8988T (cell line): ENCODE results near the gene CDKN1B.

Experiments used
- DNase-seq: peaks from one replicate; pipeline ENCODE4 v3.0.0; 2011

The CDKN1B gene

GRCh38 chr12:12716793-12717585 lies at the start of gene CDKN1B:
Gene CDKN1B, plus strand, starts transcription at chr12:12717368. Its CDS starts 472 bp downstream, at chr12:12717840.
- peak; percentile 59 for DNase-seq

DNA sequence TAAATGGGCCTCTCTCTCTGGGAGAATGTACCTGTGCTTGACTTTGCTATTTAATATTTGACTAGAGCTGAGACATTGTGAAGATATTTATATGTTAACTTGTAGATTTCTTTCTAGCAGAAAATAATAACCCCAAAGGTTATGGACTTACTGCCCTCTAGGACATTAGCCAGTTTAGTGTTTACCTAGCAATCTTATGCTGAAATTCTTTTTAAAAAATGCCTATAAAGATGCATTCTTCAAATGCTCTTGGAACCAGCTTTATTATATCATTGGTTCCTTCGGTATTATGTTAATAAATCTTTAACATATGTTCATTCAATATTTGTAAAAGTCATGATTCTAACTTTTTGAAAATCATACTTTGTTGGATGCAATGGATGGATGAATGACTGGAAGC lies 49.2 kb upstream of the CDKN1B start:
- no peak for DNase-seq

GRCh38 chr12:12669020-12669419 lies 48.1 kb upstream of the CDKN1B start:
- DNase-seq: no peak

DNA sequence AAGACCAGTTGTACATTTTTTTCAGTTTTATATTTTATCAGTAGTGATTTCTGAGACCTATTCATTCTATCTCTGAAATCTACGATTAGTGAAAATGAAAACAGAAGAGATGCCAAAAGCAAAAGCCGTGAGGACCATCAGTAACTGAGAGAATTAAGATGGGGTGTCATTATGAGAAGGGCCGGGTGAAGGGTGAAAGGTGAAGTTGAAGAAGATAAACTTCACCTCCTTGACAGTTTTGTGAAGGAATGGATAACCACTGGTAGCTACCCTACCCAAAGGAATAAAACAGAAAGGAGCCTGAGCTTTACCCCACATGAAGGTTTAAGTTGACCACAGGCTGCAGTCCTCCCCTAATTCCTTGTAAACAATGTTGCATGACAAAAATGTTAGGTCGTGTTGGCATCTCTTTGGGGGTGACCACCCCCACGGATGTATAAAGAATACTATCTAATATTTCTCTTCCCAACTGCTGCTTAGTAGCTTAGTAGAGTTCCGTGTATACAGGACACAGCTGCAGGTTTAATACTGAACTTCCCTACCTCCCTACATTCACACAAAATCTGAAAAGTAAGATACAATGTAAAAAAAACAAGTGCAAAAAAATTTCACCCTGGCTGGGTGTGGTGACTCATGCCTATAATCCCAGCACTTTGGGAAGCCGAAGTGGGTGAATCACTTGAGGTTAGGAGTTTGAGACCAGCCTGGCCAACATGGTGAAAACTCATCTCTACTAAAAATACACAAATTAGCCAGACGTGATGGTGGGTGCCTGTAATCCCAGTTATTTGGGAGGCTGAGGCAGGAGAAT lies 45.1 kb upstream of the CDKN1B start:
- DNase-seq: no peak

DNA sequence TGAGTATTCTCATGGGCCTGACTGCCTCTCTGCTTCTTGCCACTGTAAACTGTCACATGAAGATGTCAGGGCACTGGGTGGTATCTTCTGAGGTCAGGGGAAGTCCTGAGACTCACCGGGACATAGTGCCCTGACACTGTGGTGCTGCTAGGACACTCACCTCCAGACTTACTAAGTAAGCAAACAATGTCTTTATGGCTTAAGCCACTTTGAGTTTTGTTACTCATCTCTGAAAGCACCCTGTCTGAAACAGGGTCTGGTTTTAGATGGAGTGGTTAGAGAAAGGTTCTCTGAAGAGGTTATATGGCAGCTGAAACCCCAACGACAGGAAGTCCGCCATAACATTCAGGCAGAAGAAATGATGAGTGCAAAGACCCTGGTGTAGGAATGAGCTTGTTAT lies 43.9 kb upstream of the CDKN1B start:
- no peak for DNase-seq

- no peak for DNase-seq
These were observed 40.6 kb upstream of the CDKN1B start for GRCh38 chr12:12676605-12677004.

DNA sequence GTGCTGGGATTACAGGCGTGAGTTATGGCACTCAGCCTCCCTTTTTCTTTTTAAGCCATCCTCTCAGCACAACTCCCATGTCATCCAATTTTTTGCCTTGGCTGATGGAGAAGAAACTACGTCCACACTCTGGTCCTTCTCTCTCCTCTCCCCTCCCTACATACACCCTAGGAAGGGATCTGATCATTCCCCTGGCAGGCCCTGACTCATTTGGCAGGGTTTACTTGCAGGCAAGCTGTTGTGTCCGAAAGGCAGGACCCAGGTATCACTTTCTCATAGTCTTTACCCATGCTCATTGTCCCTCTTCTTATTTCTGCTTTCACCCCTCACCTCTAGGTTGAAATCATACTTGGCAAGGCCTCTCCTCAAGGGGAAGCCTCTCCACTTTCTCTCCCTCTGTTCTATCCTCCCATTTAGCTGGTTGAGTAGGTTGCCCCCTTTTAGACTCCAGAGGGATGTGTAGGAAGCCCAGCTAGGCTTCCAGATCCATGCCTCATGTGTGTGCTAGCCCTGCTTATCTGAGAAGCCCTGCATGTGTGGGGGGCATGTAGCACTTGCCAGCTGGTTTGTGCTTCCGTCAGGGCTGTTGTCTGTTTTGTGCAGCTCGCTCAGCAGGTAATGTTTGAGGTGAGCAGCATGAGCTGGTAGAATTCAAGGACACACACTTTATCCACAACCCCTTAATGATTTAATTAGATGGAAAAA lies 36.0 kb upstream of the CDKN1B start:
- no peak for DNase-seq

GRCh38 chr12:12682284-12682683 lies 34.9 kb upstream of the CDKN1B start:
- no peak for DNase-seq

- no peak for DNase-seq
These were observed 34.0 kb upstream of the CDKN1B start for GRCh38 chr12:12683136-12683697.

GRCh38 chr12:12683725-12684124 lies 33.4 kb upstream of the CDKN1B start:
- DNase-seq: no peak

DNA sequence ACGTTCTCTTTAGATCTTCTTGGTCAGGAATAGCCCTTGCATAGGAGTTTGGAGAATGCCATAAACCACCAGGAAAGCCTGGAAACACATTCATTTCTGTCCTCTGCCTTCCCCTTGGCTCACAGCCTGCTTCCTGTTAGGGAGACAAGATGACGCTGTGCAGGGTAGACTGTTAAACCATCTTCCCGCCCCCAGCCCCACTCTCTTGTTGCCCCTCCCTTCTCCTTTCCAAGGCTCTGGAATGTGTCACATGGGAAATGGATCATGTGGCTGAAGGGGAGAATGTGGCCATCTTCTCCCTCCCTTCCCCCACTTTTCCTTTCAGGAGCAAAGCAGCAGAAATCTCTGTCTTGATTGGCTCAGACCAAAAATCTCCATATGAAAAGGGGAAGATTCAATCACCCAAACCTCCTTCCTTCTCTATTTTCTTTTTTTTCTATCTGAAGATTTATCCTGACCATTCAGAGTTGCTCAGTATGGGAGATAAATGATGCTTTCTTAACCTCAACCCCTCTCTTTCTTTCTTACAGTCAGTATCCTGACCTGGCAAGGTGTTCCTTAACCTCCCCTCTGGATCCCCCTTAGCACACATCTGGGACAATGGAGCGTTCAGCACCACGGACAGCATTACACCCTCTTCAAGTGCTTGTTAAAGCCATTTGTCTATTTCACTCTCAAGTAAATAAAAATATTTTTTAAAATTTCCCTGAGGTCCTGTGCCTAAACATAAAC lies 32.6 kb upstream of the CDKN1B start:
- no peak for DNase-seq

DNA sequence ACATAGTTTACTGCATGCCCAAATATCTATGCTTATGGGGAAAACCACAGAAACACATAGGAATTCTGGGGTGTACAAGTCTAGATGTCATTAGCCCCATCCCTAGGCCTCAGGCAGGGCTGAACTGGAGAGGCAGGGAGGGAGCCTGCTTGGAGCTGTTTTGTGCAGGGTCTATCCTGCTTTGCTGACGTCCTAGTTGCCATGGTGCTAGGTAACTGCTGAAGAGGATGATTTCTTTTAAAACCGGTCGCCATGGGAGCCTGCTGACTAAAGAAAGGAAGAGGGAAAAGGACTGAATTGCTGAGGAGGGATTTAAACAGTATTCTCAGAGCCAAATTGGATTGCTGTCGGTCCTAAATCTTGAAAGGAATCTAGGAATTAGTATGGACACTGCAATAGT lies 31.9 kb upstream of the CDKN1B start:
- DNase-seq: no peak

GRCh38 chr12:12686472-12686871 lies 30.7 kb upstream of the CDKN1B start:
- DNase-seq: no peak

DNA sequence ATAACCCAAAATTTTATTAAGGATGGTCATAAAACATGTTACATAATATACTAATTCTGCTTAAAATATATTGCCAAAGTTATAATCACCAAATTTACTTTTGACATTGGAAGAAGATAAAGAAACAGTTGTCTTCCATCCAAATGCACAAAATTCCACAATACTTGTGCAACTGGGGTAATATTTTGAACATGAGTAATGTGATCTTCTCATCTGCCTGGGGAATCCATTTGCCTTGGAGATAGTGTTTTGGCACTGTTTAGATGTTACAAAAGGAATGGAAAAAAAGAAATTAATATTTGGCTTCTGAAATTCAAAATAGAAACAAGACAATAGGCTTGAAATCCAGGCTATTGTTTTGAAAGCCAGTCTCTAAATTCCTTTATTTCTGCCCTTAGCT lies 30.2 kb upstream of the CDKN1B start:
- DNase-seq: no peak

DNA sequence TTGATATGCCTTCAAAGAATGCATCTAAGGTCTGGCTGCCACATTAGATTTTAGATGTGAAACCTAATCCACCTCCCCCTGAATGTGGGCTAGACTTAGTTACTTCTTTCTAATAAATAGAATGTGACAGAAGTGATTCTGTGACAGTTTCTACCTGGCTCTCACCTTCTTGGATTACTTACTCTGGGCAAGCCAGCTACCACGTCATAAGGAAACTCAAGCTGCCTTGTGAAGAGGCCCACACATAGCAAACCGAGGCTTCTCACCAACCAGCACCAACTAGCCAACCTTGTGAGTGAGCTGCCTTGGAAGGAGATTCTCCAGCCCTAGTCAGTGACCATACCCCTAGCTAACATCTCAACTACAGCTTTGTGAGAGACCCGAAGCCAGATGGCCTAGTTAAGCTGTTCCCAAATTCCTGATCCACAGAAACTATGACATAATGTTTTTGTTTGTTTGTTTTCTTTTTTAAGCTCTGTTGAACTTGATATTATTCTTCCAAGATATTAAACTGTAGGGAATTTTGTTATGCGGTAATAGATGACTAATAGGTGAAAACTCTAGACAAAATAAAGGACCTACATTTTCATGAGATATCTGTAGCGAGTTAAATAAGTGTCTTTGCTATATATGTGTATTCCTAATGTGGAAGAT lies 27.4 kb upstream of the CDKN1B start:
- no peak for DNase-seq

- DNase-seq: no peak
These were observed 25.6 kb upstream of the CDKN1B start for GRCh38 chr12:12691549-12691948.

DNA sequence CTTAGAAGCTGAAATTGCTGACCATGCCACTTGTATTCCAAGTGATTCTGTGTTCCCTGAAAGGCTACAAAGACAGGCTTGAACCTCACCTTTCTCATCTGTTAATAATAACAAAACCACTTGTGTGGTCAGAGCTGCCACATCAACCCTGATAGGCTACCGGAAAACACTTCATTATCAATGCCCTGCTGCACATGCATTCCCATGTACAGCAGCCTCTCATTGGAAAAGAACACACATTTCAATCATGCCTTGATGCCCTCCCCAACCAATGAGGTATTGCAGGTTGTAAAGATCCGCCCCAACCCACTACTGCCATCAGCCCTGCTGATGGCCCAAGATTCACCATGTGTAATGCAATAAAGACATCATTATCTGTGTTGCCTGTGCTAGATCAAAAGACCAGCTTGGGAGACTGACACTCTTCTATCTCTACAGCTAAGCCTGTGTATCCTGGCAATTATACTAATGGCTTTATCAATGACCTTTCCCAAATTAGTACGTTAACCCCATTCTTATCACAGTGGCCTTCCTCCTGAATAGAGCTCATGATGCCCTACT lies 24.0 kb upstream of the CDKN1B start:
- no peak for DNase-seq

GRCh38 chr12:12696562-12697383 lies 20.4 kb upstream of the CDKN1B start:
- no peak for DNase-seq

DNA sequence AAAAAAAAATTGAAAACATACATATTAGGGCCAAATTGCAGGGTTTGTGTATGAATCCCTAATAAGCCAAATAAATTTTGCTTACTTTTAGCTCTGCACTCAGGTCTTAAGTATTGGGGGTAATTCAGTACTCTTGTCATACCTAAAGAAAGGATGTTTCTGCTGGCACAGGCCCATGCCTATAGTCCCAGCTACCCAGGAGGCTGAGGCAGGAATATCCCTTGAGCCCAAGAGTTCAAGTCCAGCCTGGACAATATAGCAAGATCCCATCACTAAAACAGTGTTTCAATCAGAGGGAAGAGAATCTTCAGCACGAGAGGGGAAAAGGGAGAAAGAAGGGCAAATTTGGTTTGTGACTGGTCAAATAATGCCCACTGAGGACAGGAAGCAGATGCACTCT lies 17.8 kb upstream of the CDKN1B start:
- no peak for DNase-seq

- DNase-seq: no peak
These were observed 16.9 kb upstream of the CDKN1B start for GRCh38 chr12:12700254-12700653.

GRCh38 chr12:12701457-12701856 lies 15.7 kb upstream of the CDKN1B start:
- no peak for DNase-seq
